Epithelial cell of proximal tubule (primary cell): Measurements from ENCODE around the gene KRT83. TPM values are rescaled to one million over a fixed set of nuclear protein-coding genes. Genes with fewer than 3 reads are reported as not detected.

Experiments
- DNase-seq: peaks from one replicate; pipeline ENCODE4 v3.0.0-alpha.2; 2011; ENCODE audit warnings: low read depth
- H3K4me3 ChIP-seq: 2 replicates; pipeline ENCODE4 v1.5.1; 2011; ENCODE audit warnings: low read depth, mild to moderate bottlenecking, low read length
- CTCF ChIP-seq: conservative IDR thresholded peaks from 2 replicates; pipeline ENCODE4 v1.5.1; 2012; ENCODE audit warnings: low read depth, mild to moderate bottlenecking, low read length
- total RNA-seq: library from RNA; depleted of rRNA; stranded (reverse); fragments of >200 nt; gene quantifications from 2 replicates; pipeline ENCODE4 v1.2.3, GENCODE V29; 2015

Gene KRT83
- total RNA-seq, 1 donor from 2014 or later, result not detected

GRCh38 chr12:52285851-52286530 is 35.2 kb downstream of the KRT83 start:
- DNase-seq, result no peak
- no peak for TF ChIP-seq CTCF
- H3K4me3 ChIP-seq, result no peak overlapping the region

GRCh38 chr12:52285172-52285745 is 35.9 kb downstream of the KRT83 start:
- no peak for TF ChIP-seq CTCF
- H3K4me3 ChIP-seq, result no peak overlapping the region
- DNase-seq, result no peak

- no peak for TF ChIP-seq CTCF
- no peak for DNase-seq
- no peak overlapping the region for H3K4me3 ChIP-seq
These were observed 36.5 kb downstream of the KRT83 start for GRCh38 chr12:52284562-52285171.

GRCh38 chr12:52280796-52281560 is 40.2 kb downstream of the KRT83 start:
- no peak for TF ChIP-seq CTCF
- peak; percentile 83 for DNase-seq
- no peak overlapping the region for H3K4me3 ChIP-seq

GRCh38 chr12:52280319-52280795 is 40.8 kb downstream of the KRT83 start:
- H3K4me3 ChIP-seq, result no peak overlapping the region
- TF ChIP-seq CTCF, result no peak
- DNase-seq, result peak; percentile 88

GRCh38 chr12:52279422-52280318 is 41.5 kb downstream of the KRT83 start:
- TF ChIP-seq CTCF, result no peak
- H3K4me3 ChIP-seq, result no peak overlapping the region
- DNase-seq, result peak; percentile 80
